ENCODE results near the gene CAPN9. TPM values are rescaled to one million over a fixed set of nuclear protein-coding genes. Genes with fewer than 3 reads are reported as not detected.

The CAPN9 gene
- polyA plus RNA-seq, 1 donor (not counting 4 experiments of a cell fraction or from before 2014, with no cell fraction given) = not detected

DNA sequence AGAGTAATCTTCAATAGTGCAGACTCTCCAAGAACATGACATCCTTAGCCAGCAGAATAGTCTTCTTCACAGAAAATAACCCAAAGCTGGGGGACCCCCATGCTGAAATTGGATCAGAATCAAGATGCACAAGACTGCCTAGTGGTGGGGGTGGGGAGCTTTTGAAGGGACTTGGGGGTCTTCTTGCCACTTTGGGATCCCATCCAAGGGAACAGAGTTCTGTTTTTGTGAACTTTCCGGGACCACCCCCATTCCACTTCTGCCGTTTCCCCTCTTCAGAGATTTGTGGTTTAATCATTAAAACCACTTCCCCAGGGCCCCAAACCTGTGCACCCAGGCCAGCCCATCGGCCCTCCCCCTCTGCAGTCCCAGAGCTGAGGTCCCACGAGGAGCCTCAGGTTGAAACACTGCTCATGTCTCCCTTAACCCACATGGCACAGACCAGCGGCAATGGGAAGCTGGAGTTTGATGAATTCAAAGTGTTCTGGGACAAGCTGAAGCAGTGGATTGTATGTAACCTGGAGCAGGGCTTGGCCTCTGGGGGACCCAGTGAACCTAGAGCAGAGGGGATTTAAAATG, 44.9 kb downstream of the CAPN9 start:
- Histone ChIP-seq H3K4me1 (ENCODE audit: control insufficient read depth, extremely low read depth, insufficient read depth, low read length) (no peaks in the 10 kb centered on the region), H3K9me3 (ENCODE audit: control insufficient read depth, low read depth, low read length) (no peaks in the 10 kb centered on the region), H3K27ac (ENCODE audit: control insufficient read depth, insufficient read depth, low read length) (no peak overlapping the region), H3K9ac (ENCODE audit: control insufficient read depth, extremely low read depth, insufficient read depth, low read length) (no peak overlapping the region), H3K36me3 (ENCODE audit: control insufficient read depth in 2 of 2, extremely low read depth in 1 of 2, insufficient read depth in 2 of 2, low read length in 2 of 2) (no peaks in the 10 kb centered on the region), H4K20me1 (ENCODE audit: control insufficient read depth, extremely low read depth, insufficient read depth, low read length) (no peaks in the 10 kb centered on the region), H3K9me1 (ENCODE audit: control insufficient read depth, extremely low read depth, insufficient read depth, low read length) (no peaks in the 10 kb centered on the region), H3K27me3 (ENCODE audit: control insufficient read depth, extremely low read depth, insufficient read depth, low read length) (no peaks in the 10 kb centered on the region), H3K4me2 (ENCODE audit: control insufficient read depth, extremely low read depth, insufficient read depth, low read depth, low read length) (no peak overlapping the region), H3K4me3 (ENCODE audit: control insufficient read depth in 2 of 3, extremely low read depth in 1 of 3, insufficient read depth in 2 of 3, low read depth in 1 of 3, low read length in 3 of 3) (no peak overlapping the region), H2AFZ (ENCODE audit: control insufficient read depth, low read length) (no peak overlapping the region), H3K79me2 (ENCODE audit: control insufficient read depth, insufficient read depth, low read length) (no peaks in the 10 kb centered on the region)
- DNase-seq (ENCODE audit: low read depth, low spot score) = no peak
- dilution Hi-C loops (cut with MboI; ENCODE audit: extremely low pct_ligation_motif_present, low sequenced_read_pairs) = no loop called here
- TF ChIP-seq EZH2 (IDR thresholded peaks at IDR 0.05; ENCODE audit: low read length) = no peak
- TF ChIP-seq, protein P1, sequence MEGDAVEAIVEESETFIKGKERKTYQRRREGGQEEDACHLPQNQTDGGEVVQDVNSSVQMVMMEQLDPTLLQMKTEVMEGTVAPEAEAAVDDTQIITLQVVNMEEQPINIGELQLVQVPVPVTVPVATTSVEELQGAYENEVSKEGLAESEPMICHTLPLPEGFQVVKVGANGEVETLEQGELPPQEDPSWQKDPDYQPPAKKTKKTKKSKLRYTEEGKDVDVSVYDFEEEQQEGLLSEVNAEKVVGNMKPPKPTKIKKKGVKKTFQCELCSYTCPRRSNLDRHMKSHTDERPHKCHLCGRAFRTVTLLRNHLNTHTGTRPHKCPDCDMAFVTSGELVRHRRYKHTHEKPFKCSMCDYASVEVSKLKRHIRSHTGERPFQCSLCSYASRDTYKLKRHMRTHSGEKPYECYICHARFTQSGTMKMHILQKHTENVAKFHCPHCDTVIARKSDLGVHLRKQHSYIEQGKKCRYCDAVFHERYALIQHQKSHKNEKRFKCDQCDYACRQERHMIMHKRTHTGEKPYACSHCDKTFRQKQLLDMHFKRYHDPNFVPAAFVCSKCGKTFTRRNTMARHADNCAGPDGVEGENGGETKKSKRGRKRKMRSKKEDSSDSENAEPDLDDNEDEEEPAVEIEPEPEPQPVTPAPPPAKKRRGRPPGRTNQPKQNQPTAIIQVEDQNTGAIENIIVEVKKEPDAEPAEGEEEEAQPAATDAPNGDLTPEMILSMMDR (optimal IDR thresholded peaks at IDR 0.05 in 1 of 3, IDR thresholded peaks at IDR 0.05 in 1 of 3, conservative IDR thresholded peaks at IDR 0.05 in 1 of 3; ENCODE audit: extremely low read depth in 1 of 3, insufficient read depth in 2 of 3, low read length in 3 of 3) = no peak
- FAIRE-seq = no peak

- H3K4me3 ChIP-seq (ENCODE audit: control insufficient read depth in 2 of 3, extremely low read depth in 1 of 3, insufficient read depth in 2 of 3, low read depth in 1 of 3, low read length in 3 of 3) = no peak overlapping the region
- no peak overlapping the region for H3K27ac ChIP-seq (ENCODE audit: control insufficient read depth, insufficient read depth, low read length)
- no peaks in the 10 kb centered on the region for H3K9me1 ChIP-seq (ENCODE audit: control insufficient read depth, extremely low read depth, insufficient read depth, low read length)
- FAIRE-seq (no peak), DNase-seq (ENCODE audit: low read depth, low spot score) (no peak)
- no peaks in the 10 kb centered on the region for H3K4me1 ChIP-seq (ENCODE audit: control insufficient read depth, extremely low read depth, insufficient read depth, low read length)
- no peak for TF ChIP-seq EZH2 (IDR thresholded peaks at IDR 0.05; ENCODE audit: low read length)
- TF ChIP-seq, protein P1 (optimal IDR thresholded peaks at IDR 0.05 in 1 of 3, IDR thresholded peaks at IDR 0.05 in 1 of 3, conservative IDR thresholded peaks at IDR 0.05 in 1 of 3; ENCODE audit: extremely low read depth in 1 of 3, insufficient read depth in 2 of 3, low read length in 3 of 3) = peak in 2 of 3 experiments; percentile 18 to 26
- no peaks in the 10 kb centered on the region for H3K27me3 ChIP-seq (ENCODE audit: control insufficient read depth, extremely low read depth, insufficient read depth, low read length)
- no peaks in the 10 kb centered on the region for H3K36me3 ChIP-seq (ENCODE audit: control insufficient read depth in 2 of 2, extremely low read depth in 1 of 2, insufficient read depth in 2 of 2, low read length in 2 of 2)
- H3K79me2 ChIP-seq (ENCODE audit: control insufficient read depth, insufficient read depth, low read length) = no peaks in the 10 kb centered on the region
- no peak overlapping the region for H3K9ac ChIP-seq (ENCODE audit: control insufficient read depth, extremely low read depth, insufficient read depth, low read length)
- H3K9me3 ChIP-seq (ENCODE audit: control insufficient read depth, low read depth, low read length) = no peaks in the 10 kb centered on the region
- dilution Hi-C loops (cut with MboI; ENCODE audit: extremely low pct_ligation_motif_present, low sequenced_read_pairs) = no loop called here
- H3K4me2 ChIP-seq (ENCODE audit: control insufficient read depth, extremely low read depth, insufficient read depth, low read depth, low read length) = no peak overlapping the region
- H4K20me1 ChIP-seq (ENCODE audit: control insufficient read depth, extremely low read depth, insufficient read depth, low read length) = no peaks in the 10 kb centered on the region
- no peak overlapping the region for H2AFZ ChIP-seq (ENCODE audit: control insufficient read depth, low read length)
Measured at GRCh38 chr1:230792691-230793462, 45.7 kb downstream of the CAPN9 start.
